MM.1S (cell line): Measurements from ENCODE around the gene CPXM1.

Experiments used
- DNase-seq: peaks from one replicate; pipeline ENCODE4 v3.0.0-alpha.2; 2015
- H2AFZ ChIP-seq: fragments of 300-600 bp; sonication (generic); 2 replicates; pipeline ENCODE4 v1.6.0; 2016; ENCODE audit warnings: antibody characterized with exemption, low read length
- H3F3A ChIP-seq: fragments of 300-600 bp; sonication (generic); 2 replicates; pipeline ENCODE4 v1.6.1; 2016; ENCODE audit warnings: mild to moderate bottlenecking, antibody characterized with exemption, low read length, moderate library complexity, mixed read lengths; ENCODE audit not compliant: insufficient read depth
- H3K27ac ChIP-seq: fragments of 300-600 bp; sonication (generic); 2 replicates; pipeline ENCODE4 v1.5.1; 2016; ENCODE audit warnings: mild to moderate bottlenecking, low read length
- H3K27me3 ChIP-seq: fragments of 300-600 bp; sonication (generic); replicated peaks from 2 replicates; pipeline ENCODE4 v1.6.0; 2016; ENCODE audit warnings: low read length; ENCODE audit not compliant: insufficient read depth
- H3K36me3 ChIP-seq: fragments of 300-600 bp; sonication (generic); replicated peaks from 2 replicates; pipeline ENCODE4 v1.6.1; 2016; ENCODE audit warnings: mild to moderate bottlenecking, low read length, mixed read lengths; ENCODE audit not compliant: insufficient read depth
- H3K4me1 ChIP-seq: fragments of 300-600 bp; sonication (generic); 2 replicates; pipeline ENCODE4 v1.6.1; 2016; ENCODE audit warnings: low read length, mixed read lengths
- H3K4me2 ChIP-seq: fragments of 300-600 bp; sonication (generic); 2 replicates; pipeline ENCODE4 v1.6.0; 2016; ENCODE audit warnings: low read depth, low read length
- H3K4me3 ChIP-seq: fragments of 300-600 bp; sonication (generic); 2 replicates; pipeline ENCODE4 v1.5.1; 2016; ENCODE audit warnings: low read length, mixed read lengths
- H3K79me2 ChIP-seq: fragments of 300-600 bp; sonication (generic); 2 replicates; pipeline ENCODE4 v1.6.1; 2016; ENCODE audit warnings: mixed run types, low read length, mixed read lengths
- H3K9ac ChIP-seq: fragments of 300-600 bp; sonication (generic); 2 replicates; pipeline ENCODE4 v1.6.1; 2016; ENCODE audit warnings: low read length, mixed read lengths
- H3K9me2 ChIP-seq: fragments of 300-600 bp; sonication (generic); replicated peaks from 2 replicates; pipeline ENCODE4 v1.6.1; 2016; ENCODE audit warnings: mild to moderate bottlenecking, low read length, mixed read lengths; ENCODE audit not compliant: insufficient read depth
- H3K9me3 ChIP-seq: fragments of 300-600 bp; sonication (generic); replicated peaks from 2 replicates; pipeline ENCODE4 v1.6.1; 2016; ENCODE audit warnings: mild to moderate bottlenecking, low read length, mixed read lengths; ENCODE audit not compliant: insufficient read depth
- H4K20me1 ChIP-seq: fragments of 300-600 bp; sonication (generic); 2 replicates; pipeline ENCODE4 v1.6.1; 2016; ENCODE audit warnings: mild to moderate bottlenecking, low read length, moderate library complexity, mixed read lengths; ENCODE audit not compliant: insufficient read depth
- CTCF ChIP-seq: fragments of 300-600 bp; sonication (generic); IDR thresholded peaks from 2 replicates; pipeline ENCODE4 v1.5.1; 2016; ENCODE audit warnings: antibody characterized with exemption, low read length, mixed read lengths
- EZH2 ChIP-seq: fragments of 300-600 bp; sonication (generic); optimal IDR thresholded peaks from 2 replicates; pipeline ENCODE3; 2017; ENCODE audit warnings: low read depth, mild to moderate bottlenecking, antibody characterized with exemption, low read length, mixed read lengths
- EZH2phosphoT487 ChIP-seq: fragments of 300-600 bp; sonication (generic); IDR thresholded peaks from 2 replicates; pipeline ENCODE4 v1.6.1; 2018; ENCODE audit warnings: antibody characterized with exemption, low read length

The CPXM1 gene

GRCh38 chr20:2800521-2801285 is at the start of gene CPXM1:
Gene CPXM1 (minus strand): TSS chr20:2800627. CDS start chr20:2800572, 55 bp downstream.
- TF ChIP-seq EZH2phosphoT487: no peak
- TF ChIP-seq CTCF: no peak
- TF ChIP-seq EZH2: no peak
- H3K9me2 ChIP-seq: no peaks in the 10 kb centered on the region

GRCh38 chr20:2849529-2849928 is 49.1 kb upstream of the CPXM1 start:
- Histone ChIP-seq H3K79me2 (no peaks in the 10 kb centered on the region), H4K20me1 (no peaks in the 10 kb centered on the region), H3K9ac (no peak overlapping the region), H3K36me3 (no peaks in the 10 kb centered on the region), H3K27me3 (no peaks in the 10 kb centered on the region), H3K4me2 (no peak overlapping the region), H3K4me1 (no peaks in the 10 kb centered on the region), H3F3A (no peaks in the 10 kb centered on the region), H3K9me2 (no peaks in the 10 kb centered on the region), H3K27ac (no peak overlapping the region), H3K4me3 (no peak overlapping the region), H2AFZ (no peak overlapping the region), H3K9me3 (no peaks in the 10 kb centered on the region)
- TF ChIP-seq EZH2phosphoT487 (no peak), EZH2 (no peak), CTCF (no peak)
- no peak for DNase-seq

More at GRCh38 chr20:2800521-2801285, at the start of gene CPXM1:
- no peak for DNase-seq
- no peaks in the 10 kb centered on the region for H3K79me2 ChIP-seq
- no peaks in the 10 kb centered on the region for H3F3A ChIP-seq
- peak within 1 kb of the TSS; percentile 10; the same call in 1 of the 2 replicates for H3K4me3 ChIP-seq
- H3K4me1 ChIP-seq: no peaks in the 10 kb centered on the region
- no peak within 1 kb of the TSS for H3K27ac ChIP-seq
- H3K9me3 ChIP-seq: no peaks in the 10 kb centered on the region
- peaks cover 94% of the 10 kb centered on the region for H3K27me3 ChIP-seq
- no peaks in the 10 kb centered on the region for H4K20me1 ChIP-seq
- no peaks in the 10 kb centered on the region for H3K36me3 ChIP-seq
- H2AFZ ChIP-seq: 0 out of 2 replicates have a peak within 1 kb of the TSS, but pooled peaks have one; percentile 19
- H3K9ac ChIP-seq: no peak within 1 kb of the TSS
- H3K4me2 ChIP-seq: peak within 1 kb of the TSS; percentile 29; the same call in 1 of the 2 replicates

GRCh38 chr20:2847802-2848201 is 47.4 kb upstream of the CPXM1 start:
- Histone ChIP-seq H2AFZ (no peak overlapping the region), H4K20me1 (no peaks in the 10 kb centered on the region), H3K36me3 (no peaks in the 10 kb centered on the region), H3K4me3 (no peak overlapping the region), H3K4me1 (no peaks in the 10 kb centered on the region), H3K9ac (no peak overlapping the region), H3K27me3 (no peaks in the 10 kb centered on the region), H3K27ac (no peak overlapping the region), H3F3A (no peaks in the 10 kb centered on the region), H3K9me2 (no peaks in the 10 kb centered on the region), H3K79me2 (no peaks in the 10 kb centered on the region), H3K9me3 (no peaks in the 10 kb centered on the region), H3K4me2 (no peak overlapping the region)
- no peak for DNase-seq
- TF ChIP-seq EZH2: no peak
- TF ChIP-seq CTCF: no peak
- no peak for TF ChIP-seq EZH2phosphoT487
